Spleen (tissue), 11 donors: ENCODE measurements around the gene FNDC1. TPM values are rescaled to one million over a fixed set of nuclear protein-coding genes. Genes with fewer than 3 reads are reported as not detected.

Experiments
- DNase-seq: peaks from one replicate; pipeline ENCODE4 v3.0.0-alpha.2; 2020
- H3K27ac ChIP-seq, 8 donors: fragments of 200-600 bp; sonication (generic) in 7 of 8; 1 replicate in 4 of 8; 2 replicates in 4 of 8; pipeline versions ENCODE4 v1.5.0 to v1.8.0; 2016 to 2021; ENCODE audit warnings: inconsistent platforms in 4 of 8, mild to moderate bottlenecking in 4 of 8, moderate library complexity in 1 of 8
- H3K27me3 ChIP-seq, 7 donors: fragments of 200-600 bp; sonication (generic) in 6 of 7; replicated peaks in 1 of 7; 1 replicate in 4 of 7; 2 replicates in 3 of 7; pipeline versions ENCODE4 v1.5.0 to v1.8.0; 2016 to 2021; ENCODE audit warnings: inconsistent platforms in 3 of 7, mild to moderate bottlenecking in 1 of 7
- H3K36me3 ChIP-seq, 6 donors: fragments of 200-600 bp; sonication (generic) in 5 of 6; 1 replicate in 4 of 6; 2 replicates in 2 of 6; pipeline versions ENCODE4 v1.5.0 to v1.8.0; 2016 to 2021; ENCODE audit warnings: inconsistent platforms in 2 of 6
- H3K4me1 ChIP-seq, 6 donors: fragments of 200-600 bp; sonication (generic) in 5 of 6; 1 replicate in 3 of 6; 2 replicates in 3 of 6; pipeline versions ENCODE4 v1.5.0 to v1.8.0; 2016 to 2021; ENCODE audit warnings: inconsistent platforms in 3 of 6
- H3K4me3 ChIP-seq, 8 donors: fragments of 200-600 bp; sonication (generic) in 7 of 8; 1 replicate in 4 of 8; 2 replicates in 4 of 8; pipeline versions ENCODE4 v1.5.0 to v1.8.0; 2016 to 2021; ENCODE audit warnings: inconsistent platforms in 4 of 8, mild to moderate bottlenecking in 4 of 8, moderate library complexity in 2 of 8
- H3K9me3 ChIP-seq, 8 donors: fragments of 200-600 bp; sonication (generic) in 7 of 8; 1 replicate in 4 of 8; 2 replicates in 4 of 8; pipeline versions ENCODE4 v1.5.0 to v1.8.0; 2016 to 2021; ENCODE audit warnings: inconsistent platforms in 4 of 8
- POLR2A ChIP-seq, 3 donors: fragments of 450-650 bp; IDR thresholded peaks; one replicate each; pipeline ENCODE4 v1.5.1; 2017; ENCODE audit warnings: antibody characterized with exemption in 3 of 3, mild to moderate bottlenecking in 1 of 3
- POLR2AphosphoS5 ChIP-seq, 3 donors: sonication (generic); formaldehyde crosslinking; IDR thresholded peaks; one replicate each; pipeline ENCODE4 v1.5.1; 2017; ENCODE audit warnings: antibody characterized with exemption in 3 of 3
- WGBS, 5 donors: extraction: QIAGEN DNeasy Blood & Tissue Kit in 3 of 5; methylation state at CpG; one replicate each; pipeline versions ENCODE4 v1.1.5 to v1.1.7; 2013 to 2018; 5-methylcytosine and 5-hydroxymethylcytosine counted together
- intact Hi-C: fragments of 100-400 bp; cut with DNase I; formaldehyde crosslinking; loops from one replicate; pipeline ENCODE4 v1.15.0; 2023; ENCODE audit warnings: low total_unique reads
- polyA plus RNA-seq, 3 donors: library from polyadenylated mRNA; stranded (reverse); fragments of 200-250 nt; gene quantifications; one replicate each; pipeline ENCODE4 v1.2.1, GENCODE V29; 2013
- total RNA-seq, 7 donors: library from RNA; depleted of rRNA in 3 of 7; stranded (reverse); fragments of >200 nt in 3 of 7; fragmentation: NEBNext Ultra II Directional in 4 of 7; extraction: Animal tissue kit (Norgen Biotek cat#: 25700) in 4 of 7; gene quantifications; one replicate each; pipeline versions ENCODE4 v1.1.0 to v1.2.1, GENCODE V29; 2016 to 2021
- TF ChIP-seq, protein P1 (sequence below), 11 experiments: fragments of 200-600 bp in 7 of 11; fragments of 450-650 bp in 4 of 11; sonication (generic) in 4 of 11; IDR thresholded peaks in 8 of 11; conservative IDR thresholded peaks in 3 of 11; 1 replicate in 7 of 11; 2 replicates in 4 of 11; pipeline versions ENCODE4 v1.4.0 to v1.8.0; 2016 to 2021; ENCODE audit warnings: antibody characterized with exemption in 11 of 11, inconsistent platforms in 4 of 11, mild to moderate bottlenecking in 1 of 11
- donor health status: healthy with polysubstance abuse.
- donor health status: DM: no; HTN: no; CAD: no; lungs with moderate emphysema.
- donor health status: DM: no; HTN: no; CAD: no.
- donor health status: Bipolar disorder and iron deficiency.
- donor health status: healthy.
- donor health status: DM: no; HTN: no; CAD: no.
- donor health status: DM: yes; HTN: yes; CAD: no.

The FNDC1 gene
- total and polyA plus RNA-seq, 10 donors: 0.03 to 1.2 (median 0.29) TPM

DNA sequence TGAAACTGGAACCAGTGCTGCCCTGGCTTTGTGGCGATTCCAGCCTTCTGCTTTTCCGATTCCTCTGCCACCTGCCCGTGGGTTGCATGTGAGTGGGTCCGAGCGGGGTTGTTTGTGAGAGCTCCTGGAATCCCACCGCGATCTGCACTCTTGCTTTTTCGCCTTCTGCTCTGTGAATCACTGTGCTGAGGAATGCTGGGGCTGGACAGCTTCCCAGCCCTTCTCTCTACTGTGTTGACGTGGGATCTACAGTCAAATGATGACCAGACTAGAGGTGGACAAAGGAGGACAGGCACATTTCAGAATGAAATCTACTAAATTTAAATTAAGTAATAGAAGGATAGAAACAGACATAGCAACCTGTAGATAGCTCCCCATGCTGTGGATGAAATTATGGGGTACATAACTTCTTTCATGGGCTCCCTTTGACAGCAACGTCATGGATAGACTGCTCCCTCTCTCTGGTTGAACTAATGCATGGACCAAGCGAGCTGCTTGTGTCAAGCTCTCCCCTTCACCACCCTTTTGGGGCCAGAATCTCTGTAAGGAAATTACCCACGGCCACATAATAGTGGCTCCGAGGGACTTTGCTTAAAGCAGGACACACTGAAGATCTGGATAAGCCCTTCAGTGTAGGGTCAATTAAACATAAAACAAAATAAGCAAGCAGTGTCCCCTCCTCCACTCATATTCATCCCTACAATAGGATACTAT, 2.0 kb downstream of the FNDC1 start:
- intact Hi-C loops: no loop called here
- H3K4me3 ChIP-seq: no peak overlapping the region
- TF ChIP-seq POLR2AphosphoS5 (IDR thresholded peaks at IDR 0.05): no peak
- TF ChIP-seq POLR2A (IDR thresholded peaks at IDR 0.05): no peak
- TF ChIP-seq, protein P1, sequence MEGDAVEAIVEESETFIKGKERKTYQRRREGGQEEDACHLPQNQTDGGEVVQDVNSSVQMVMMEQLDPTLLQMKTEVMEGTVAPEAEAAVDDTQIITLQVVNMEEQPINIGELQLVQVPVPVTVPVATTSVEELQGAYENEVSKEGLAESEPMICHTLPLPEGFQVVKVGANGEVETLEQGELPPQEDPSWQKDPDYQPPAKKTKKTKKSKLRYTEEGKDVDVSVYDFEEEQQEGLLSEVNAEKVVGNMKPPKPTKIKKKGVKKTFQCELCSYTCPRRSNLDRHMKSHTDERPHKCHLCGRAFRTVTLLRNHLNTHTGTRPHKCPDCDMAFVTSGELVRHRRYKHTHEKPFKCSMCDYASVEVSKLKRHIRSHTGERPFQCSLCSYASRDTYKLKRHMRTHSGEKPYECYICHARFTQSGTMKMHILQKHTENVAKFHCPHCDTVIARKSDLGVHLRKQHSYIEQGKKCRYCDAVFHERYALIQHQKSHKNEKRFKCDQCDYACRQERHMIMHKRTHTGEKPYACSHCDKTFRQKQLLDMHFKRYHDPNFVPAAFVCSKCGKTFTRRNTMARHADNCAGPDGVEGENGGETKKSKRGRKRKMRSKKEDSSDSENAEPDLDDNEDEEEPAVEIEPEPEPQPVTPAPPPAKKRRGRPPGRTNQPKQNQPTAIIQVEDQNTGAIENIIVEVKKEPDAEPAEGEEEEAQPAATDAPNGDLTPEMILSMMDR (IDR thresholded peaks at IDR 0.05 in 8 of 11, conservative IDR thresholded peaks at IDR 0.05 in 3 of 11): no peak
- H3K9me3 ChIP-seq: no peaks in the 10 kb centered on the region
- H3K27ac ChIP-seq: no peak overlapping the region
- WGBS, 5 donors: 46 to 68% (median 52%) methylated on average over 13 of the region's 13 CpGs
- no peak for DNase-seq
- peaks cover 13 to 39% (median 24%) of the 10 kb centered on the region in 6 donors for H3K4me1 ChIP-seq
- peaks cover 3 to 89% (median 65%) of the 10 kb centered on the region in 7 donors for H3K27me3 ChIP-seq
- no peaks in the 10 kb centered on the region for H3K36me3 ChIP-seq

DNA sequence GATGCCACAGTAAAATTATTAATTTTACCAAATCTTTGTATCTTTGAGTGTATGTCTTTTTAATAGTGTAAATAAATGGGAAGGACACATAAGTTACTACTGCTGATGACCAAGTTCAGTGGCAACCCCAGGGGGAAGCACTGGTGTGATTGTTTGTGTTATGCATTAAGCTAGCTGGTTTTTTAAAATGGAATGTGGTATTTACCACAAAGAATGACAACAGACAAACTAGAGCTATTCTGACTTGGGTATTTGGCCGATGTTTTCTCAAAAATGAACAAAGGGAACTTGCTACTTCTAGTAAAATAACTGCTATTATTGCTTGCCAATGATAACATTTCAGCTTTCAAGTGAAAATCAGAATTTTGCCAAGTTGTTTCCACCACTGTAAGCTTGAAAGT, 2.9 kb downstream of the FNDC1 start:
- peaks cover 3 to 79% (median 65%) of the 10 kb centered on the region in 7 donors for H3K27me3 ChIP-seq
- TF ChIP-seq POLR2AphosphoS5 (IDR thresholded peaks at IDR 0.05) (no peak), POLR2A (IDR thresholded peaks at IDR 0.05) (no peak)
- TF ChIP-seq, protein P1 (IDR thresholded peaks at IDR 0.05 in 8 of 11, conservative IDR thresholded peaks at IDR 0.05 in 3 of 11): no peak
- no peaks in the 10 kb centered on the region for H3K36me3 ChIP-seq
- peaks cover 13 to 39% (median 24%) of the 10 kb centered on the region in 6 donors for H3K4me1 ChIP-seq
- DNase-seq: no peak
- intact Hi-C loops: no loop called here
- H3K27ac ChIP-seq: no peak overlapping the region
- H3K4me3 ChIP-seq: no peak overlapping the region
- H3K9me3 ChIP-seq: no peaks in the 10 kb centered on the region
- WGBS, 5 donors: 54 to 79% (median 65%) methylated on average over 1 of the region's 1 CpG

DNA sequence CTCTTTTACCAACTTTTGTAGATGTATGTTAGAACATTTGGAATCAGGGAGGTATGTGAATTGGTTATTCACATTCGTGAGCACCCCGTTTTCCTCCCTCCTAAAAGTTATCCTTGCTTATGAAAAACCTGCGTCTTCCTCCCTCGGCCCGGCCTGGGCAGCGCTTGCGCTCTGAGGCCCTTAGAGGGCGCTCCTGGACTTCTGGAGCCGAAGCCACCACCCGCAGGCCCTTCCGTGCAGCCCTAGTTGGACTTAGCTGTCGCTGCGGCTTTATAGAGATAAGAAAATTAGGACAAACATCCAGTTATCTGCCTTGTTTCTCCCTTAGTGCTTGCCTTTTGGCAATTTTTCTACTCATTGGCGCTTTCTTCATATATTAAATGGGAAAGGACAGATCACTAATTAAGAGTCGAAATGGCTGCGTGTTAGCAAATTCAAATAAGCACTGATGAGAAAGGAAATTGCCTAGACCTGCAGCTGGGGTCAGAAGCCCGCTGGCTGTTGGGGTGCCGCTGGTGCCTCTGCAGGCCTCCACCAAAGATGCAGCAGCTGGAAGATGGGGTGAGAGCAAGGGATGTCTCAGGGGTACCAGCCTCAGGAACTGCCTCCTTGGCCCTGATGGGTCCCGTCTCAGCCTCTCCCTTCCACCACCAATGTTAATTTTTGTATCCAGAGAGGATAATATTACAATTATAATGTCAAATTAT, 5.2 kb downstream of the FNDC1 start:
- peaks cover 3 to 56% (median 51%) of the 10 kb centered on the region in 7 donors for H3K27me3 ChIP-seq
- peaks cover 8 to 24% (median 15%) of the 10 kb centered on the region in 6 donors for H3K4me1 ChIP-seq
- DNase-seq: peak; percentile 91
- H3K36me3 ChIP-seq: no peaks in the 10 kb centered on the region
- peak overlapping the region in 1 of 8 donors; percentile 36 for H3K4me3 ChIP-seq
- no peaks in the 10 kb centered on the region for H3K9me3 ChIP-seq
- 9 to 13% (median 10%) methylated on average over 19 of the region's 19 CpGs for whole genome bisulfite sequencing, 5 donors
- intact Hi-C loops: no loop called here
- H3K27ac ChIP-seq: no peak overlapping the region
- TF ChIP-seq POLR2A (IDR thresholded peaks at IDR 0.05) (no peak), POLR2AphosphoS5 (IDR thresholded peaks at IDR 0.05) (peak in 2 of 3 donors; percentile 11 to 14)
- TF ChIP-seq, protein P1 (IDR thresholded peaks at IDR 0.05 in 8 of 11, conservative IDR thresholded peaks at IDR 0.05 in 3 of 11): peak; percentile 55 to 93 (median 88)

DNA sequence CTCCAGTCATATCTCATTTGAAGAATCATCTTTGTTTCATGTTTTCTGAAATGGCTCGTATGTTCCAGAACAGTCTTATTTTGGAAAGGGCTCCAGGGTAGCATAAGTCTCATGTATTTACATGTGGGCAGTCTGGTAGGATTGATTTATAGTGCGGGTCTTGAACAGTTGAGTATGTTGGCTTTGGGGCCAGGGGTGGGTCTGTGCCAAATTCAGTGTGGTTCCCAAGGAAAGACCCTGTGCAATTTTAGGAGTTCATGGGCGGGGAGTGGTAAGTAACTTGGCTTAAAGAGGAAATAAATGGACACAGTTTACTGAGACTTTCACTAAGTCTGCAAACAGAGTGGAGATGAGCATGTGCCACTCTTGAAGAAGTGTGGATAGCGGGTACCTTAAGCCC, 7.7 kb downstream of the FNDC1 start:
- DNase-seq: no peak
- no peak overlapping the region for H3K27ac ChIP-seq
- TF ChIP-seq POLR2AphosphoS5 (IDR thresholded peaks at IDR 0.05) (no peak), POLR2A (IDR thresholded peaks at IDR 0.05) (no peak)
- TF ChIP-seq, protein P1 (IDR thresholded peaks at IDR 0.05 in 8 of 11, conservative IDR thresholded peaks at IDR 0.05 in 3 of 11): no peak
- 87 to 97% (median 94%) methylated on average over 4 of the region's 4 CpGs for WGBS, 5 donors
- H3K36me3 ChIP-seq: no peaks in the 10 kb centered on the region
- intact Hi-C loops: loop anchor here (5.0 kb wide), 1 partner anchor 475 kb away; no protein-coding TSS in a partner anchor
- H3K4me1 ChIP-seq: peaks cover 0 to 8% (median 5%) of the 10 kb centered on the region in 6 donors
- H3K4me3 ChIP-seq: no peak overlapping the region
- H3K27me3 ChIP-seq: peaks cover 0 to 31% (median 26%) of the 10 kb centered on the region in 7 donors
- H3K9me3 ChIP-seq: no peaks in the 10 kb centered on the region
